Coronary artery (tissue), 2 donors: ENCODE measurements around the gene RAB1B.
A peak's percentile ranks its signal among the peaks of the same experiment; 100 is the strongest.

Experiments used
- DNase-seq: peaks from one replicate; pipeline ENCODE4 v3.0.0-alpha.2; 2017; ENCODE audit warnings: low spot score
- H3K27ac ChIP-seq, 2 donors: fragments of 200-600 bp; sonication (generic); one replicate each; pipeline ENCODE4 v1.5.1; 2016 to 2019
- H3K4me3 ChIP-seq: fragments of 200-600 bp; sonication (generic); 2 replicates; pipeline ENCODE4 v1.5.1; 2016; ENCODE audit warnings: mild to moderate bottlenecking, moderate library complexity
- TF ChIP-seq, protein P1 (sequence below): fragments of 200-600 bp; sonication (generic); IDR thresholded peaks from one replicate; pipeline ENCODE4 v1.5.1; 2019; ENCODE audit warnings: antibody characterized with exemption

Gene RAB1B

DNA sequence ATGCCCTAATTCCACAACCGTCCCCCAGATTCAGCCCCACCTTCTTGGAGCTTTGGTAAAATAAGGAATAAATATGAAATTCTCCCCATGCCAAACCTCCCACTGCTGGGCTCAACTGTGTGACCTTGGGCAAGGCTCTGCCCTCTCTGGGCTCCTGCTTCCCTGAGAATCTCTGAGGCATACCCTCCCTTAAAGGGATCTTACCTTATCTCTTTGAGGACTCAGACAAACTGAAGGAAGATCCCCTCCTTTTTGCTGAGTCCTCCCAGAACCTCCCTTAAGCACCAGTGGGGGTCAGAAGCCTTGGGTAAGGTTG, 45.7 kb downstream of the RAB1B start:
- H3K4me3 ChIP-seq: peak overlapping the region; percentile 83
- TF ChIP-seq, protein P1, sequence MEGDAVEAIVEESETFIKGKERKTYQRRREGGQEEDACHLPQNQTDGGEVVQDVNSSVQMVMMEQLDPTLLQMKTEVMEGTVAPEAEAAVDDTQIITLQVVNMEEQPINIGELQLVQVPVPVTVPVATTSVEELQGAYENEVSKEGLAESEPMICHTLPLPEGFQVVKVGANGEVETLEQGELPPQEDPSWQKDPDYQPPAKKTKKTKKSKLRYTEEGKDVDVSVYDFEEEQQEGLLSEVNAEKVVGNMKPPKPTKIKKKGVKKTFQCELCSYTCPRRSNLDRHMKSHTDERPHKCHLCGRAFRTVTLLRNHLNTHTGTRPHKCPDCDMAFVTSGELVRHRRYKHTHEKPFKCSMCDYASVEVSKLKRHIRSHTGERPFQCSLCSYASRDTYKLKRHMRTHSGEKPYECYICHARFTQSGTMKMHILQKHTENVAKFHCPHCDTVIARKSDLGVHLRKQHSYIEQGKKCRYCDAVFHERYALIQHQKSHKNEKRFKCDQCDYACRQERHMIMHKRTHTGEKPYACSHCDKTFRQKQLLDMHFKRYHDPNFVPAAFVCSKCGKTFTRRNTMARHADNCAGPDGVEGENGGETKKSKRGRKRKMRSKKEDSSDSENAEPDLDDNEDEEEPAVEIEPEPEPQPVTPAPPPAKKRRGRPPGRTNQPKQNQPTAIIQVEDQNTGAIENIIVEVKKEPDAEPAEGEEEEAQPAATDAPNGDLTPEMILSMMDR: no peak

GRCh38 chr11:66314561-66315497, 46.4 kb downstream of the RAB1B start:
- Histone ChIP-seq H3K27ac (peak overlapping the region in 1 of 2 donors; percentile 87), H3K4me3 (peak overlapping the region; percentile 83)
- TF ChIP-seq, protein P1: no peak
- no peak for DNase-seq

More for the DNA sequence above, 45.7 kb downstream of the RAB1B start:
- peak overlapping the region in 1 of 2 donors; percentile 87 for H3K27ac ChIP-seq
- no peak for DNase-seq

- TF ChIP-seq, protein P1: no peak
- peak overlapping the region; percentile 83 for H3K4me3 ChIP-seq
- DNase-seq: no peak
- H3K27ac ChIP-seq: peak overlapping the region in 1 of 2 donors; percentile 87
These were observed 47.1 kb downstream of the RAB1B start for GRCh38 chr11:66315498-66315885.

DNA sequence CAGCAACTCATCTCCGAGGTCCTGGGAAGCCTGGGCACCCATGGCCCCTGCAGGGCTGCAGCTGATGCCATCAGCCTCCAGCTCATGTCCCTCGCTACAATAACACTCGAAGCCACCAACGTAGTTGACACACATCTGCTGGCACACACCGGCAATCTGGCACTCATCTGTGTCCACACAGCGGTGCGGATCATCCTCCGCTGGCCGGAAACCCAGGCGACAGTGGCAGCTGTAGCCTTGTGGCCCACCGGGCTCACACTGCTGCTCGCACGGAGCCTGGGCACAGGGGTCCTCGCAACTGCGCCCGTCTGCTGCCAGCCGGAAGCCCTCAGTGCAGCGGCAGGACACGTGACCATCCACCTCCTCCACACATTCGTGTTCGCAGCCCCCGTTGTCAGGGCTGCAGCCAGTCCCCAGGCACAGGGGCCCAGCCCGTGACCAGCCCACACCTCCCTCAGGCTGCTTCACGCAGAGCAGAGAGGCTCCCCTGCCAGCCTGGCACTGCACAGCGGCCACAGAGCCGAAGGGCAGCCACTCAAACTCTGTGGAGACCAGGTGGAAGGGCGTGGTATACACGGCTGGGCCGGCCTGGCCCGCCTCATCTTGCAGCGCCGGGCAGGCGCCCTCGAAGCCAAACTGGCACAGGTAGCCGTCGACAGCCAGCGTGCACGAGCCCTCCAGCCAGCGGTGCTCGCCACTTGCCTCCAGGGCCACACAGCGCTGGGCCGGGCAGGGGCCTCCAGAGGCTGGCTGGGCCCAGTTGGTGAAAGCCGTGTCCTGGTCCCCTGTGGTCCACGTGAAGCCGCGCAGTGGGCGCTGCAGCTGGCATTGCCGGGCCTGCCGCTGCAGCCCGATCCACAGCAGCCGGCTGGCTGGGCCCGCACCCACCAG, 47.7 kb downstream of the RAB1B start:
- Histone ChIP-seq H3K4me3 (peak overlapping the region; percentile 83), H3K27ac (peak overlapping the region; percentile 55 to 87)
- TF ChIP-seq, protein P1: no peak
- no peak for DNase-seq

- TF ChIP-seq, protein P1: no peak
- peak within 1 kb of the TSS; percentile 83 for H3K4me3 ChIP-seq
- DNase-seq: no peak
- H3K27ac ChIP-seq: peak within 1 kb of the TSS; percentile 55 to 87
These were observed 48.4 kb downstream of the RAB1B start, which contains the start of gene CD248 for GRCh38 chr11:66316849-66317251. CD248 (minus strand) TSS chr11:66317044; CDS start chr11:66317027, 17 bp downstream.

DNA sequence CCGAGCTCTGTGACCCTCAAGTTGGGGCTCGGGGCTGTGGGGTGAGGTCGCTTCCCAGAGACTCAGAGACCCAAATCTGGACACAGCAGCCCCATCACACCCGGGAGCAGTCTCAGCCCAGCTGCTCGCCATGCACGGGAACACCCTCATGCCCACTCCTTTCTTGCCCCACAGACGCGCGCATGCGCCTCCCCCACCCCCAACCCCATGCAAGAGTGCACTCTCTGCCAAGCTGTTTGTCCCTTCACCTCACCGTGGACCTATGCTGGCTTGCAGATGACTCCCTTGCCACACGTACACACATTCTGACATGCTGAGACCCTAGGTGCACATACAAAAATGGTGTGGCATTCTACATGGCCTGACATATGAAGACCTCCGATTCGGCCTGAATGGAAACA, 48.9 kb downstream of the RAB1B start:
- peak overlapping the region; percentile 83 for H3K4me3 ChIP-seq
- no peak for DNase-seq
- peak overlapping the region; percentile 55 to 87 for H3K27ac ChIP-seq
- TF ChIP-seq, protein P1: no peak
